NCI-H82 (cell line): Measurements from ENCODE around the gene TGIF2.
"Not testable (repeated sequence)": the region's sequence is repeated elsewhere in the genome, so short reads cannot be mapped to it uniquely, and the experiment has no call there.

Experiments
- DNase-seq: peaks from one replicate; lab custom pipeline; 2025; lab: John Stamatoyannopoulos, UW

The TGIF2 gene

GRCh38 chr20:36579996-36580545 lies 6.7 kb downstream of the TGIF2 start:
- DNase-seq = no peak

- no peak for DNase-seq
Measured at GRCh38 chr20:36582322-36582721, 8.9 kb downstream of the TGIF2 start.

- no peak for DNase-seq
Measured at GRCh38 chr20:36582821-36583220, 9.4 kb downstream of the TGIF2 start.

- DNase-seq = no peak
Measured at GRCh38 chr20:36584018-36584481, 10.7 kb downstream of the TGIF2 start.

- DNase-seq = no peak
Measured at GRCh38 chr20:36585410-36586125, 12.2 kb downstream of the TGIF2 start.

GRCh38 chr20:36587388-36588070 lies 14.1 kb downstream of the TGIF2 start:
- no peak for DNase-seq

- peak; percentile 66 for DNase-seq
Measured at GRCh38 chr20:36591281-36591680, 17.9 kb downstream of the TGIF2 start.

- peak; percentile 68 for DNase-seq
Measured at GRCh38 chr20:36591854-36592641, 18.7 kb downstream of the TGIF2 start.

GRCh38 chr20:36593347-36593929 lies 20.0 kb downstream of the TGIF2 start:
- no peak for DNase-seq

GRCh38 chr20:36599912-36600345 lies 26.5 kb downstream of the TGIF2 start:
- no peak for DNase-seq

- DNase-seq = no peak
Measured at GRCh38 chr20:36601540-36601939, 28.1 kb downstream of the TGIF2 start.

GRCh38 chr20:36604952-36605398 lies 31.6 kb downstream of the TGIF2 start:
- DNase-seq = peak; percentile 46

GRCh38 chr20:36605399-36606157 lies 32.2 kb downstream of the TGIF2 start, which contains the start of gene RAB5IF:
Gene RAB5IF (plus strand): TSS chr20:36605779. CDS start chr20:36605952, 173 bp downstream.
- DNase-seq = peak; percentile 100

GRCh38 chr20:36606158-36607066 lies 33.0 kb downstream of the TGIF2 start:
- no peak for DNase-seq

- DNase-seq = no peak
Measured at GRCh38 chr20:36607586-36608387, 34.4 kb downstream of the TGIF2 start.

- not testable (repeated sequence) for DNase-seq
Measured at GRCh38 chr20:36608388-36608728, 35.0 kb downstream of the TGIF2 start.

- DNase-seq = no peak
Measured at GRCh38 chr20:36611625-36612024, 38.2 kb downstream of the TGIF2 start.

GRCh38 chr20:36613974-36614373 lies 40.6 kb downstream of the TGIF2 start:
- DNase-seq = no peak
